ENCODE measurements around the gene ASCC1.
"Not testable (repeated sequence)": the region's sequence is repeated elsewhere in the genome, so short reads cannot be mapped to it uniquely, and the experiment has no call there.

Gene ASCC1

DNA sequence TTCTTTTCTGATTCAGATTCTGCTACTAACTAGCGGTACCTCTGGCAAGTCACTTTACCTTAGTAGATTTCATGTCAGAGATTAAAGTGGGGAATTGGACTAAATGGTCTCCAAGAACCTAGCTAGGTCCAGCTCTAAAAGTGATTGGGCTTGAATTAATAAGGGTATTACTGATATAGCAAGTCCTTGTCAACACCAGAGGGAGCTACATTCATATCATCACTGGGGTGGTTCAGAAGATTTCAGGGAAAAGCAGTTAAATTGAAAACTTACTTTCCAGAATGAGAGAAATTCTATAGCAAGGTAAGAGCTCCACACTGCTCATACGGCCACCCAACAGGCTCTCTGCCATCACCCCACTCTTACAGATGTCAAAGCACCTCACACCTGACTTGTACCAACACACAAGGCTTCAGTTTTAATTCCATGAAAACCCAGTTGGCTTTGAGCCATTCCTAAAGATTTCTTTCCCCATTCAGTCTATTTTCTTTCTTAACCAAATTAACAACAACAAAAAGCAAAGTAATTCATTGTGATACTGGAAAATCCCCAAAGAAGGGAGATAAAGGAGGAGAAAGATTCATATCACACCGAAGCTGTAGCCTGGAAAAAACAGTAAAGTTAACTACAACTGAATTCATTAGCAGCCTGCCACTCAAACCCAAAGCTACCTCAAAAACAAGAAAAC lies 89.7 kb downstream of the ASCC1 start:
- DNase-seq (ENCODE audit: low read depth) = no peak

DNA sequence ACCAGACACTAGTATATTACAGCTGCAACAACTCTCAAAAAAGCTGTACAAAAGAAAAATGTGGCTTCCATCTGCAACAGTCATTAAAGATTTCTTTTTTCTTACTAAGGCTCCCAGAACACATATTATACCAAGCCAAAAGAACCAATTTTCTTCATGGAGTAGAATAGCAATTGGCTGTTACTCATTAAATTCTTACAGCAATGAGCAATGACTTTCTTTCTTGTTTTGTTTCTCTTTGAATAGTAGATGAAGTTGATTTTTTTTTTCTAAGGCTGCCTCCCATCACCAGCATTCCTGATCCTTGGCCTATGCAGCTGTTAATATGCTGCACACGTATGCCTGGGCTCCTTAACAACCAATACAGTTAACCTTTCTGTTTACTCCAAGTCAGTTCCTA lies 91.1 kb downstream of the ASCC1 start:
- no peak for DNase-seq (ENCODE audit: low read depth)

DNA sequence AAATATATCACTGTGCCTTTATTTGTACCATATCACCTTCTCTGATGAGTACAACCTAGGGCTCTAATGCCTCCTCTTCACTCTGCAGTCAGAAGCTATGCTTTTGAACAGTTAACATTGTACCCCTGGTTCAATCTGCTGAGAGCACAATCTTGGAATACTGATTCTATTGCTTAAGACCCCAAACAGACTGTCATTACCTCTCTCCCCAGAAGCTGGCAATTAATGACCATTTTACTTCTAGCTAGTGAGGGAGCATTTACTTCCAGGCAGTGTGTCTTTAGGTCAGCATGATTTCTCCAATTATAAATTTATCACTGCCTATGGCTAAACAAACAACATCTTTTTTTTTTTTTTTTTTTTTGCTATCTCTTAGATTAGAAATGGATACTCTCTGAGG lies 91.7 kb downstream of the ASCC1 start:
- DNase-seq (ENCODE audit: low read depth) = no peak

DNA sequence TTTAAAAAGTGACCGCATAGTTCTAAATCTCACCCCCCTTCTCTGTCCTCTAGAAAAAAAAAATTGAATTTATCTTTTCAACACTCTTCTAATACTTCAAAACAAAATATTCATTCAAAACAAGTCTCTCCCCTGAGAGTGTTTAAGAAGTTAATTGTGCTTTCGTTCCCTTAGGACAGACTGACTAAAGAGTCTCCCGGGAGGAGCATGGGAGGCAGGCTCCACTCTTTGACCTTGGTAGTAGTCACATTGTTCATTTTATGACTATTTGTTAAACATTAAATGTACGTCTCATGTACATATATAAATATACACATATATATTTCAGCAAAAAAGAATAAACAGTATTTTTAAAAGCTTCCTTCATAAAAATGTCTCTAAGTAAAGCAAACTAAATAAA lies 92.5 kb downstream of the ASCC1 start:
- no peak for DNase-seq (ENCODE audit: low read depth)

DNA sequence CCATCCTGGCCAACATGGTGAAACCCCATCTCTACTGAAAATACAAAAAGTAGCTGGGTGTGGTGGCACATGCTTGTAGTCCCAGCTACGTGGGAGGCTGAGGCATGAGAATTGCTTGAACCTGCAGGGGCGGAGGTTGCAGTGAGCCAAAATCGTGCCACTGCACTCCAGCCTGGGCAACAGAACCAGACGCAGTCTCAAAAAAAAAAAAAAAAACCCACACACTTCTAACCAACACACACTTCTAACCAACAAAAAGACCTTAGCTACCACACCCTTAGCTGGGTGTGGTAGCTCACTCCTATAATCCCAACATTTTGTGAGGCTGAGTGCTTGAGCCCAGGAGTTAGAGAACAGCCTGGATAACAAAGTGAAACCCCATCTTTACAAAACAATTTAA lies 93.9 kb downstream of the ASCC1 start:
- no peak for DNase-seq (ENCODE audit: low read depth)

DNA sequence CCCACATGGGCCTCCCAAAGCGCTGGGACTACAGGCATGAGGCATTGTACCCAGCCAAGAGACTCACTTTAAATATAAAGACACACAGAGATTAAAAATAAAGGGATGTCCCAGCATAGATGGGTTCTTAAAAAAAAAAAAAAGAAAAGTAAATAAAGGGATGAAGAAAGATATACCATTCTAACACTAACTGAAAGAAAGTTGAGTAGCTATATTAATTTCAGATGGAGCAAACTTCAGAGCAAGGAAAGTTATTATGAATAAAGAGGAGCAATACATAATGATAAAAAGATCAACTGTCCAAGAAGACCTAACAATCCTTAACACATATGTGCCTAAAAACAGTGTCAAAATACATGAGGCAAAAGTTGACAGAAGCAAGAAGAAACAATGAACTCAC lies 94.7 kb downstream of the ASCC1 start:
- DNase-seq (ENCODE audit: low read depth) = no peak

DNA sequence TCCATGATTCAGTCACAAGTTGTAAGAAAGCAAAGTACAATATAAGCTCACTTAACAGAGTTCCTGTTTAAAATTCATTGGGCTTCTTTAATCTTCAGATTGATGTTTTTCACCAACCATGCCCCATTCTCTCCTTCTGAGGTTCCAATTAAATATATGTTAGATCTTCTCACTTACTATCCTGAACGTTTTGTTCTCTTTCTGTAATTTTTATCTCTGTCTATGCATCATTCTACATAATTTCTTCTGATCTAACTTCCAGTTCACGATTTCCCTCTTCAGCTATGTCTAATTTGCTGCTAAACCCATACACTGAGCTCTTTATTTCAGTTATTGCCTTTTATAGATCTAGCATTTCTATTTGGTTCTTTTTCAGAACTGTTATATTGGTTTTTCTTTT lies 99.7 kb downstream of the ASCC1 start:
- no peak for DNase-seq (ENCODE audit: low read depth)

DNA sequence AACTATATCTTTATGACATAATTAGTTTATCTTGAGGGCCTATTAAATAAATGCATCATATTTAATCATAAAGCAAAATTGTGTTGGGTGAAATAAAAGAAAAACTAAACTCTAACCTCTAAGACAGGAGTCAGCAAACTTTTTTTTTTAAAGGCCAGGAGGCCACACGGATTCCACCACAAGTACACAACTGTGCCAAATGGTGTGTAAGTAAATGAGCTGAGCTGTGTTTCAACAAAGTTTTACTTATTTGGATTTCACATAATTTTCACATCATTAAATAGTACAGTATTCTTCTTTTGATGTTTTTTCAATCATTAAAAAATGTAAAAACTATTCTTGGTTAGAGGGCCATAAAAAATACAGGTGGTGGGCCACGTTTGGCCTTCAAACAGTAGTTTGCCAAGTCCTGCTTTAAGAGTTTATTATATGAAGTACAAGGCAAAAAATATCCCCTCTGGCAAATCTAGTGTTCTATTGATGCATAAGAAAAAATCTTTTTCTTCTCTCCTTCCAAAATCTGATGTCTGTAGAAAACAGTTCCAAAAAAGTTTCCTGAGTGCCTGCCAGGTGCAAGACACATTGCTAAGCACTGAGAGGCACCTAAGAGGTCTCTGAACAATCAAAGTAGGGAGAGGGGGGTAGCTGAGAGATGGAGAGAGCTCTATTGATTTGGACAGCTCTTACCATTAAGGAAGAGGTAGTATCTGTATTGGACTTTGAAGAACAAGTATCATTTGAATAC lies 101.2 kb downstream of the ASCC1 start:
- no peak for DNase-seq (ENCODE audit: low read depth)

DNA sequence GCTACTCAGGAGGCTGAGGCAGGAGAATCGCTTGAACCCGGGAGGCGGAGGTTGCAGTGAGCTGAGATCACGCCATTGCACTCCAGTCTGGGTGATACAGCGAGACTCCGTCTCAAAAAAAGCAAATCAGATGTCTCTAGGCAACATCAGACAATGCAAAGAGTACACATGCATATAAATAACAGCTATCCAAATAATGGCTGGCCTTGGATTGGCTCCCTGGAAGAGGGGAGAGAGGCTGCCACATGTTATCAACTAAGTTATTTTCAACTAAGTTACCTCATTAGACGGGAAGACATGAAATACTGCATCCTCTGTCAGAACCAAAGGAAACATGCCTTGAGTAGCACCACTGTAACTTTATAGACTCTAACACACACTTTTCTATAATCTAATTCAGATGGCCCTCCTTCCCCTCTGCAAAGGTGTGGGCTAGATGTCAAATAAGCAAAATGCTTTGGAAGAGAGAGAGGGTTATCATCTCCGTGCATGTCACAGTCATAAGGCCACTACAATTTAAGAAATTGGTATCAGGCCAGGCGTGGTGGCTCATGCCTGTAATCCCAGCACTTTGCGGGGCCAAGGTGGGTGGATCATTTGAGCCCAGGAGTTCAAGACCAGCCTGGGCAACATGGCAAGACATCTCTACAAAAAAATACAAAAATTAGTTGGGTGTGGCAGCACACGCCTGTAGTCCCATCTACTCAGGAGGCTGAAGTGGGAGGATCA lies 105.2 kb downstream of the ASCC1 start:
- DNase-seq (ENCODE audit: low read depth) = no peak

DNA sequence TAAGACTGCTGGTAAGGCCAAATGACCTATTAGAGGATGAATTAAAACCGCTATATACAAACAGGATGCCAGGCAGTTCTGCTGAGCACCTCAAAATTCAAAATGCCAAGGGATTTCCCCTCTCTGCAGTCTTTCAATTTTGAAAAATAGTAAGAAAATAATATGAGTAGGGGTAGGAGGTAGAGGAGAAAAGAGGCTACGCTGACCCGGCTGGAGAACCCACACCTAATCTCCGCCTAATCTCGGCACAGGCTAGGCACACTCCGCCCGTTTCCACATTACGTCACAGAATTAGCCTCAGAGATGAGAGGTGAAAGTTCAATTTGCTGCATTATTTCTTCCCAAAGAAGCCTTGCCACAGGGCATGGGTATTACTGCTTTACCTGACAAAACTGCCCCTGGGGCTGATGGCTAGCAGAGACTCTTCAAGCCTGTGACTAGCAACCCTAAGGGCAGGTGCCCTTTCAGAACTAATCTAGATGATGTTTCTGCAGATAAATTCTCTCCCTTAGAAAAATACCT lies 106.4 kb downstream of the ASCC1 start:
- DNase-seq (ENCODE audit: low read depth) = no peak

DNA sequence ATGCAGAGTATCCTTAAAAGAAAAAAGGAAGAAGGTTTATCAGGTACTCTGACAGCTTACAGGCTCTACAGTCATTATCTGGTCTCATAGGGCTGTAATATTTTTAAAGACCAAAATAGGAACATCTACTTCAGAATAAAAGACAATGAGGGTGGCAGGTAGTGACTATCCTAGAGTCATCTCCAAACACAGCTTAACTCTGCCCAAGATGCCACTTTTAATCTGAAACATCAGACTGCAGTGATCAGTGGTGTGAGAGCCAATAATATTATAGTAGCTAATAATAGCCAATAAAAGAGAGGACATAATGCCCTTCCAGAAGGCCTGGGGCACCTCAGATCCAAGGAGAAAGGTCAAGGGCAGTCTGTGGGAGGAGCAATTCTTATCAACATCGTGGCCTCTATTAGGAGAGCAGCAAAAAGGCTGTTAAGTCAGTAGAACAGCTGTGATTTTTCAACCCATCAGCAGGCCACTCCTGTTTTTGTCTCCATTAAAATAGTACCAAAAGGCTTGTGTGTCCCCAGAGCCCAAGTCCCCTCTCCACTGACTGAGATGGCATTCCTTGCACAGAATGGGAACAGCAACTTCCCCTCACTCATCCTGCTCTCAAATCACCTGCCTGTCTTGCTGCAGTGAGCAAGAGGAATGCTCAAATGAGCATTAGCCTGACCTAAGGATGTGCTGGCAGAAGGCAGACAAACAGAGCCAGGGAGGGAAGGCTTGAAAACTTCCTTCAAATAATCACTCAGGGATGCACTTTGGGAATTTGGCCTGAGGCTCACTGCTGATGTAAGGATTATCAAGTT lies 107.0 kb downstream of the ASCC1 start:
- no peak for DNase-seq (ENCODE audit: low read depth)

DNA sequence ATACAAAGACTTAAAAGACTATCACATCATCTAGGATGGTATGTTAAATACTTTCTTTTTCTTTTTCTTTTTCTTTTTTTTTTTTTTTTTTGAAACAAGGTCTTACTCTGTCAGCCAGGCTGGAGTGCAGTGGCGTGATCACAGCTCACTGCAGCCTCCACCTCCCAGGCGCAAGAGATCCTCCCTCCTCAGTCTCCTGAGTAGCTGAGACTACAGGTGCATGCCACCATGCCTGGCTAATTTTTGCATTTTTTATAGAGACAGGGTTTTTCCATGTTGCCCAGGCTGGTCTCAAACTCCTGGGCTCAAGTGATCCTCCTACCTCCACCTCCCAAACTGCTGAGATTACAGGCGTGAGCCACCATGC lies 108.1 kb downstream of the ASCC1 start:
- DNase-seq (ENCODE audit: low read depth) = not testable (repeated sequence)

DNA sequence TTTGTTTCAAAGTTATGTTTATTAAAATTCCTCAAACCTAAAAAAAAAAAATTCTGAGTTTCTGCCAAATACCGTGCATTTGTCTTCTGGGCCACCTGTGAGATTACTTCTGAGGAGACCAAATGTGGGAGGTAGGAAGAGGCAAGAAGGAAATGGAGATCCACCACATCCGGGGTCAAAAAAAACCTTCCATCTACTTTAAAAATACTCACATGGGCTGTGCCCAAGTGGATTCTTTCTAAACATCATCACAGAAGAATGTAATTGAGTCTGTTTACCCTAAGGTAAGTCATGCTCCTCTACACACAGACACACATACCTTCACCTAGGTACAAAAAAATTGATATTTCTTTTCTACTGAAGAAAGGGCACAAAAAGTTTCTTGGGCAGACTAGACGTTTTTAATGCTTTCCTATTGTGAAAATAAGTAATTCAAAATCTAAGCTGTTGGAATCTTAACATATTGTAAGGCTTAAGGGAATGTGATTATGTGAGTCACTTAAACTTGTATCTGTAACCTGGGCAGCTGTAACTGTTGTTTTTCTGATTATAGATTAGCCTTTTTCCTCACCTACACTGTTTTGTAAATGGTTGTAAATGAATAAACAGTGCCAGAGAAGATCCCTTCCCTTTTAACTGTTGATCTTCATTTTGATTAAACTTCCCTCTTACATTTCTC lies 108.6 kb downstream of the ASCC1 start:
- no peak for DNase-seq (ENCODE audit: low read depth)

DNA sequence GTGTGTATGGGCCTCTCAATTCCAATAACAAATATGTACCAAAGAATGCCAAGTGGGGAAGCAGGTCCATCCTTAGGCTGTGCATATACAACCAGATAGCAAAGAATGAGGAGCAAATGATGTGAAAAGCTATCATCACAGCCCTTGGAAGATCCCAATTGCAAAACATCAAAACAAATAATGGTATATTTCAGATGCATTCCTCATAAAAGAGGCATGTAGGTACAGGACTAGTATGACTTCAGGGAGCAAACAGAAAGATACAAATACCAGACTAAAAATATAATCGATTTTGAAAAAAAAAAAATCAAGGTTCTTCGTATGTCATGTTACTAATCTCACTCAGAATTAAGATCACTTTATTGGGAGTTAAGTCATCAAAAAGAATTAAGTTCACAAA lies 109.2 kb downstream of the ASCC1 start:
- DNase-seq (ENCODE audit: low read depth) = no peak

DNA sequence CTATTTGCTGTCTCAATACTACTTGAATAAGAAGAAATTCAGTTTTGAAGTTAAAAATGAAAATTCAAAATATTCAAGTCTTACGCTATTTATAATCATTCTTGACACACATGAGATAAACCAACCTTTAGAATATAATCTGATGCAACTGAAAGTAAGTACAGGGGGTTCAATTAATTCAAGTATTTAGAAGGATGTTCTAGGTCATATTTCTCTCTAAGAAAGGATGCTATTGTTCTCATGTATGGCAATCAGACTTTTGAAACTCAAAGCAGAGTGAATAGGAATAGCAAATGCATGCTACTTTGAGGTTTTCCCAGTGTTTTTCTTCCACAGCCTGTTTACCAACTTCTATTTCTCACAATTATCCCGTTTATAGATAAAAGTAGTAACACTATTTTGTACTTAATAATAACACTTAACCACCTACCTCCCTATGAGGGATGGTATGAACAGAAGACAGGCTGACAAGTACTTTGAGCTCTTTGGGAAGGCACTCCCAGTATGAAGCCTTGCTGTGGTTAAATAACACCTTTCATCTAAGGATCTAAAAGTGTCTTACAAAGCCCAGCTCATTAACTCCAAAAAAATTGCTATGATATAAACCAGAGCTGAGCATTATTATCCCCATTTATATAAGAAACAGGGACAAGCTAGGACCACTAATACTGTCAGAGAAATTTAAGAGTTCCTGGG lies 109.8 kb downstream of the ASCC1 start:
- DNase-seq (ENCODE audit: low read depth) = no peak

DNA sequence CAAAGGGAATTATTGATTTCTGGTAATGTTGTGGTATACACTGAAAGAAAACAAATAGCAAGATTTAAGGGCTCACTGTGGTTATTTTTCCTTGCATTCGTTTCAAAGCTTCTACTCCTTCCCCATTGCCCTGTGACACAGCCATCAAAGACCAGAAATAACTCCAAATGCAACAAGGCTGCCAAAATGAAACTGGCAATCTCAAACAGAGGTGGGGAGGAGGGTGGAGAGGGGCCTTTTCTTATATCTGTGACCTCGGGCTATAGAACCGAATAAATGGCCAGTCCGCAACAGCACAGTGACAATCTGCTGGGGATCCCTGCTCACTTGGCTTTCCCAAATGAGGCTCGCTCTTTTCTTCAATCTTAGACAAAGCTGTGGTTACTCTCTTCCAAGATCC lies 110.4 kb downstream of the ASCC1 start:
- no peak for DNase-seq (ENCODE audit: low read depth)

DNA sequence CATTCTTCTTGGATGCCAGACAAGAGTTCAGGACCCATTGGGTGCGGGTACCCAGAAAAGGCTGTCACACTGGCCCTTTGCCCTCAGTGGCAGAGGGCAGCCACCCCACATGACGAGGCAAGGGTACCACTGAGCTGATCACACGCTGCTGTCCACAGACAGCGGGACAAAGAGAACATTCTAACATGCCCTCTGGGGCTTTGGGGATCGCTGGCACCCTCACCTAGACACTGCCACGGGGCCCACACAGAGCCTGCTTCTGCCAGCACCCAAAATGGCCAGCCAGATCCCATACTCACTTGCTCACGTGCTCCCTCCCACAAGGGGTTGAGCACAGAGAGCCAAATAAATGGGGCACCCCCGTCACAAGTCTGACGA lies 111.0 kb downstream of the ASCC1 start:
- DNase-seq (ENCODE audit: low read depth) = no peak

DNA sequence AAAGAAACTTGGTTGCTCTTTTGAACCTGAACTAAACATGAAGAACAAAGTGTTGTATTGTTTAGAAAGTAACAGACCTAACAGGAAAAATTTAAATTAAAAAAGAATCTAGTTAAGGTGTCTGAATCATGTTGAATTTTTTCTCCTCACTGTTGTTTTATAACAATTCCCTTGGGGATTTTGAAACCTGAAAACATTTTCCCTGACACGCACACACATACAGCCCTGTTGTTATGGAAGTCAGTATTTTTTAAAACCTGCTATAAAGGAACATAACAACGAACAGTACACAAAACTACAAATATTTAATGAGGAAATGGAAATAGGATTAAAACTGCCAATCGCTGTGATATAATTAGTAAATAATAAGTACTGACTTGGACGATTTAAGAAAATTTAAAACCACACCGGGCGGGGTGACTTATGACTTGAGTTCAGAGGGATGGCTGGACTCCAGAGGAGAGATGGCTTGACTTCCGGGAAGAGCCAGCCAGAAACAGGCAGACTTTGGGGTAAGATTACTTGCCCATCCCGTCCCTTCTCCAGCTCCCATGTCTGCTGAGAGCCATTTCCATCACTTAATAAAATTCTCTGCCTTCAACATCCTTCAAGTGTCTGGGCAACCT lies 111.5 kb downstream of the ASCC1 start:
- DNase-seq (ENCODE audit: low read depth) = no peak

DNA sequence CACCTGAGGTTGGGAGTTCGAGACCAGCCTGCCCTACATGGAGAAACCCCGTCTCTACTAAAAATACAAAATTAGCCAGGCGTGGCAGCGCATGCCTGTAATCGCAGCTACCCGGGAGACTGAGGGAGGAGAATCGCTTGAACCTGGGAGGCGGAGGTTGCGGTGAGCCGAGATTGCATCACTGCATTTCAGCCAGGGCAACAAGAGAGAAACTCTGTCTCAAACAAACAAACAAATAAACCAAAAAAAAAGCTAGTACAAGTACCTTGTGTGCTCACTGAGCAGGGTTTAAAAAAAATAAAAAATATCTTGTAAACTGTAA lies 116.5 kb downstream of the ASCC1 start:
- no peak for DNase-seq (ENCODE audit: low read depth)

DNA sequence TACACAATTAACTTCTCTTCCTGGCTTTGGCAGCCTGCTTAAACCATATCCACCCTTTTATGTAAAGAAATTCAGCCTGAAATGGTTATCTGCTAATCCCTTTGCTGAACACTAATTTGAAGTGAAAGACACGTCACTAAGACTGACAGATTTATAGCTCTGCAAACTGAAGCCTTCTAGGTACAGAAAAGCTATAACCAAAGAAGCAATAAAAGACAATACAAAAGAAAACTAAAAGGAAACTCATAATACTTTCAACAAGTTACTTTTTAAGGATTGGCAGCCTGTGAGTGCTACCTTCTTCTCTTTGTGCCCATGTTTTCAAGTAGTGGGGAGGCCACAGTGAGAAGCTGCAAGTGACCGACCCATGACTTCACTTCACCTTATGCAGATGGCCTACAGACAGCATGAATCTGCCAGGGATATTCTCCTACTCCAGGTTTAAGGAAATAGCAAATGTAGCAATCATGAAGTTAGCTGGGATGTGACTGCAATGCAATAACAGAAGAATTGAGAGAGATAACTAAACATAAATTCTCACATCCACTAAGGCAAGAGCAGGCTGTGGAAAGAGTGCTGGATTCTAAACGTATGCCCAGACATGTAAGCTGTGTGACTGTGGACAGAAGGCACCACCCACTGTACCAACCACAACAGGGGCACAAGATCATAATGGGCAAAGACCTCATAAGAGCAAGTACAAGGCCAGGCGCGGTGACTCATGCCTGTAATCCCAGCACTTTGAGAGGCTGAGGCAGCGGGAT lies 117.1 kb downstream of the ASCC1 start:
- no peak for DNase-seq (ENCODE audit: low read depth)
